ENCODE results near the gene ATF7IP2.

ATF7IP2 gene

DNA sequence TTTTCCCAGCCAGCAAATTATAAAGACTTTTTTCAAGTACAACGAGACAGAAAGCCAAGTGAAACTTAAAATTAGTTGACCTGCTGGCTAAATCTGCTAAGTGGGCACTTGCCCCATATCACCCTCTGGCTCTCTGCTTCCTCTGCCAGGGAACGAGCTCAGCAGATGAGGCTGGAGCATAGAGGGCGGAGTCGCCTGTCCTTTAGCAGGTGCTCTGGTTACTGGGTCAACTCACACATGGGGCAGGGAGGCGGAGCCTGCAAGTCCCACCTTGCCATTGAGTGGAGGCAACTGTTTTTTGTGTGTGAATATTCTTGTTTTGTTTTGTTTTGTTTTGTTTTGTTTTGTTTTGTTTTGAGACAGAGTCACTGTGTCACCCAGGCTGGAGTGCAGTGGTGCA lies 132.0 kb downstream of the ATF7IP2 start:
- no peak for DNase-seq

DNA sequence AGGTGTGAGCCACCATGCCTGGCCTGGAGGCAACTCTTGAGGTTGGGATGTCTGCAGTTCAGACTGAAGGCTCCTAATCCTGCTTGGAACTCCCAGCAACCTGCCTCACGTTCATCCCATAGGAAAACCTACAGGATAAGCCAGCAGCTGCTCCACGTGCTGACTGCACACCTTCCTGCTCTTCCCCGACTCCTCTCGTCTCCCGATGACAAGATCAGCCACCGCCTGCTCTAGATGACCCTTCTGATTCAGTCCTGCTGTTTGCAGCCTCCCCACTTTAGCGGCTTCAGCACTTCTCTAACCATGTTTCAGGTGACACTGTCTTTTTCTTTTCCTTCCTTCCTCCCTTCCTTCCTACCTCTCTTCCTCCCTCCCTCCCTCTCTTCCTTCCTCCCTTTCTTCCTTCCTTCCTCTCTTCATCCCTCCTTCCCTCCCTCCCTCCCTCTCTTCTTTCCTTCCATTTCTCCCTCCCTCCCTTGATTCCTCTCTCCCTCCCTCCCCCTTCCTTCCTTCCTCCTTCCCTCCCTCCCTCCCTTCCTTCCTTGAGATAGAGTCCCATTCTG lies 132.7 kb downstream of the ATF7IP2 start:
- DNase-seq, result no peak

DNA sequence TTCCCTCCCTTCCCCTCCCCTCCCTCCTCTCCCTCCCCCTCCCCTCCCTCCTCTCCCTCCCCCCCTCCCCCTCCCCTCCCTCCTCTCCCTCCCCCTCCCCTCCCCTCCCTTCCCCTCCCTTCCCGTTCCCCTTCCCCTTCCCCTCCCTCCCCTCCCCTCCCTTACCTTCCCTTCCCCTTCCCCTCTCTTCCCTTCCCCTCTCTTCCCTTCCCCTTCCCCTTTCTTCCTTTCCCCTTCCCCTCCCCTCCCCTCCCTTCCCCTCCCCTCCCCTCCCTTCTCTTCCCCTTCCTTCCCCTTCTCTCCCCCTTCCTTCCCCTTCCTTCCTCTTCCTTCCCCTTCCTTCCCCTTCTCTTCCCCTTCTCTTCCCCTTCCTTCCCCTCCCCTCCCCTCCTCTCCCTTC lies 133.4 kb downstream of the ATF7IP2 start:
- no peak for DNase-seq

DNA sequence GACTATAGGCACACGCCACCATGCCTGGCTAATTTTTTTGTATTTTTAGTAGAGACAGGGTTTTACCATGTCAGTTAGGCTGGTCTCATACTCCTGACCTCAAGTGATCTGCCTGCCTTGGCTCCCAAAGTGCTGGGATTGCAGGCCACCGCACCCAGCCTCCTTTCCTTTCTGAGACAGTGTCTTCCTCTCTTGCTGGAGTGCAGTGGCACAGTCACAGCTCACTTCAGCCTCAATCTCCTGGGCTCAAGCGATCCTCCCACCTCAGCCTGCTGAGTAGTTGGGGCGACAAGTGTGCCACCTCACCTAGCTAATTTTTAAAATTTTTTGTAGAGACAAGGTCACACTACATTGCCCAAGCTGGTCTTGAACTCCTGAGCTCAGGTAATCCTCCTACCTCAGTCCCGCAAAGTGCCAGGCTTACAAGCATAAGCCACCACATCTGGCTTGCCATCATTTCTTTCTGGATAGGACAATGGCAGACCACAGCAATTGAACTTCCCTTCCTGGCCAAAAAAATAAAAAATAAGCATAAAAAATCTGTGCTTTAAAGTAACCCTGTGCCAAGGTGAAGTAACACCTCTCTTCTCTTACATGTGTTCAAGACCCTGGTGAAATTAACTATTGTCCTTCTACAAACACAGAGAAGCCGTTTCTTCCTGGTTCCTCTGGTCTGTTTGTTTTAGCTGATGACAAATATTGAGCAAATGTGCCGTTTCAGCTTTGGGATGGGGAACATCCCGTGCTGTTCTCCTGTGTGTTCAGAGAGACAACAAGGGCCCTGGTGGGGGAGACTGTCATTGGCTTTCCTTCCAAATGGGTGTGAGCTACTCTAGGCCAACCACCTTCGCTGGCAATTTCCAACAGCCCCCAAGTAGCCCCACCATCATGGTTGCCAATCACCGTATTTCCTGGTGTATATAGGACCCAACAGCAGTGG lies 134.3 kb downstream of the ATF7IP2 start:
- DNase-seq, result no peak

DNA sequence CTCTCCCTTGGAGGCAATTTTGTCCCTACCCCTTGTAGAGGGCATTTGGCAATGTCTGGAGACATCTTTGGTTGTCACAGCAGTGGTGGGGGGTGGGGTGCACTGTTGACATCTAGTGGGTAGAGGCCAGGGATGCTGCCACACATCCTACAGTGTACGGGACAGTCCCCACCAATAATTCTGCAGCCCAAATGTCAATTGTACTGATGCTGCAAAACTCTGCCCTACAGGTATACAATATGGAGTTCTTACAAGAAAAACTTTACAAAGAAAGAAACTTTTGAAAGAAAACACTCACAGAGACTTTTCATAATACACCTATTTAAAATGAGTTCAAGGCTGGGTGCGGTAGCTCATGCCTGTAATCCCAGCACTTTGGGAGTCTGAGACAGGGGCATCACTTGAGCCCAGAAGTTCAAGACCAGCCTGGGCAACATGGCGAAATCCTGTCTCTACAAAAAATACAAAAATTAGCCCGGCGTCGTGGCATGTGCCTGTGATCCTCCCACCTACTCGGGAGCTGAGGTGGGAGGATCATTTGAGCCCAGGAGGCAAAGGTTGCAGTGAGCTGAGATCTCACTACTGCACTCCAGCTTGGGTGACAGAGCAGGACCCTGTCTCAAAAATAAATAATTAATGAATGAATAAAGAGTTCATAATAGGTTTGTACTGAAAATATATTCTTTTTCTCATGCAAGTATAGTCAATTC lies 135.2 kb downstream of the ATF7IP2 start:
- DNase-seq, result no peak

DNA sequence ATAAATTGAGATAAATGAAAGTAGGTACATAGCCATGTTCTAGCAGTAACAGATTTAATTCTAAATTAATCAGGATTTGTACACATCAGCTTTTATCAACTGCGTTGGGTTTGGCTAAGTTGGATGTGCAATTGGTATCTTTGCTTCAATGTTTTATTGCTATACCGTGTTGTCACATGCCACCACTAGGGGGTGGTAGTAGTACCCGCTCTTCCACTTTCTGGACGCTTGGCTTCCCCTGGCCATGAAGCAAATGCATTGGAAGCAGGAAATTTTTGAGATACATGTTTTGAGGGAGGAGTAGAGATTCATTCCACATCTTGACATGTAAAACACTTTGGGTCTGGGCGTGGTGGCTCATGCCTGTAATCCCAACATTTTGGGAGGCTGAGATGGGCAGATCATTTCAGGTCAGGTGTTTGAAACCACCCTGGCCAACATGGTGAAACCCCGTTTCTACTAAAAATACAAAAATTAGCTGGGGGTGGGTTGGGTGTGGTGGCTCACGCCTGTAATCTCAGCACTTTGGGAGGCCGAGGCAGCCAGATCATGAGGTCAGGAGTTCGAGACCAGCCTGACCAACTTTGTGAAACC lies 135.9 kb downstream of the ATF7IP2 start:
- peak; percentile 66 to 88 (median 79) for DNase-seq

DNA sequence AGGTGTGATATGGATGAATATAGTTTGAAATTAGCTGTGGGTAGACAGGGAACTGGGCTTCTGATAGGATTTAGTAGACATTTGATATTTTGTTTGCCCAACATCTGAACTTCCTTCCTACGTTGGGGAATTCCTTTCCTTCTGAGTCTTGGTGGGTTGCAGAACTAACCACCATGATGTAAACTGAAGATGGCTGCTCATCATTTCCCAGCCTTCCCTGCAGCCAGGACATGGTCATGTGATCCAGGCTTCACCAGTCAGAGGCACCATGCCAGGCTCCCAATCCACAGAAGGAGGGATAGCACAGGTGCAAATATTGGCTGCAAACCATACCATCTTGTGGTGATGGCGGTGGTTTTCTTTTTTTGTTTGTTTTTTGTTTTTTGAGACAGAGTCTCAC lies 137.1 kb downstream of the ATF7IP2 start:
- DNase-seq, result peak; percentile 37 to 63 (median 55)

DNA sequence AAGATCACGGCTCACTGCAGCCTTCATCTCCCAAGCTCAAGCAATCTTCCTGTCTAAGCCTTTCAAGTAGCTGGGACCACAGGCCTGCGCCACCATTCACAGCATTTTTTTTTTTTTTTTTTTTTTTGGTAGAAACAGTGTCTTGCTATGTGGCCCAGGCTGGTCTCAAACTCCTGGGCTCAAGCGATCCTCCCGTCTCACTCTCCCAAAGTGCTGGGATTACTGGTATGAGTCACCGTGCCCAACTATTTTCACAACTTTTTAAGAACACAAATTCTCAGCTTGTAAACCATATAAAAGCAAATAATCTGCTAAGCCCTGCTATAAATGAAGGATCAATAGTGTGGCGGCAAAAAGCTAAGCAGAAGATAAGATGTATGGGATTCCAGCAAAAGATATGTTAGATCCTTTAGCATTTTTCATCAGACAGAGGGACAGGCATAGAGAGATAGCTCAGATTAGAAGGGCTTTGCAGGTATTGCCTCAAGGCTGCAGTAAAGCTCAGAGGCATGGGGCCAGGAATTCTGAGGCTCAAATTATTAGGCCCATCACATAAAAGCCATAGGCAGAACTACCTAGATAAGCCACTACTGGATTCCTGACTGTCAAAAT lies 139.5 kb downstream of the ATF7IP2 start:
- DNase-seq, result no peak

DNA sequence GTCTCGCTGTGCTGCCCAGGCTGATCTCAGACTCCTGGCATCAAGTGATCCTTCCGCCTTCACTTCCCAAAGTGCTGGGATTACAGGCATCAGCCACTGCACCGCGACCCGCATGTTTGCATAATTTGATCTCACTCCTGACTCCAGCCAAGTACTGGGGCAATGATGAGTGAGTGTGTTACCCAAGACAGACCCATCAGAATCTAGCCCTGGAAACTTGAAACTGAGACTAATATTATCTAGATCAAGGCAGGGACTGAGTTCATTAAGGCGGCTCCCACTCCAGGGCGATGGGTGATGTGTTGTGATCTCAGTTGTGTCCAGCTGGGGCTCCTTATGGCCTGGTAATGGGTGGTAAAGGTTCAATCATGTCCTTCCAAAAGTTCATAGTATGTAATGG lies 141.1 kb downstream of the ATF7IP2 start:
- no peak for DNase-seq

DNA sequence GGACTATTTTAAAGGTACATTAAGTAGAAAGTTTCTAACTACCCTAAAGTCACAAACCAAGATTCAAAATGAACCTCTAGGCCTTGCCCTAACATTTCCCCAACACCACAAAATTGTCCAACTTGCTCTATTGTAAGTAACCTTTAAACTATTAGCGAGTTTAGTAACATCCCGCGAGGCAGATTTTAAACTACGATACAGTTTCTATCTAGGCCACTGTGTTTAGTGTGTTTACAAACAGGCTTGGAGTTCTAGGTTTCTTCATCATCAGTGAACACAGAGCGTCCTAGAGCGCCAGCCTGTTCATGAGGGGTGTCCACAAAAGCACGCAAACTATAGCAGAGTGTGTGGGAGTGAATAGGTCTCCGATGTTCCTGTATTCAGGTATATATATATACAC lies 142.8 kb downstream of the ATF7IP2 start:
- DNase-seq, result no peak

DNA sequence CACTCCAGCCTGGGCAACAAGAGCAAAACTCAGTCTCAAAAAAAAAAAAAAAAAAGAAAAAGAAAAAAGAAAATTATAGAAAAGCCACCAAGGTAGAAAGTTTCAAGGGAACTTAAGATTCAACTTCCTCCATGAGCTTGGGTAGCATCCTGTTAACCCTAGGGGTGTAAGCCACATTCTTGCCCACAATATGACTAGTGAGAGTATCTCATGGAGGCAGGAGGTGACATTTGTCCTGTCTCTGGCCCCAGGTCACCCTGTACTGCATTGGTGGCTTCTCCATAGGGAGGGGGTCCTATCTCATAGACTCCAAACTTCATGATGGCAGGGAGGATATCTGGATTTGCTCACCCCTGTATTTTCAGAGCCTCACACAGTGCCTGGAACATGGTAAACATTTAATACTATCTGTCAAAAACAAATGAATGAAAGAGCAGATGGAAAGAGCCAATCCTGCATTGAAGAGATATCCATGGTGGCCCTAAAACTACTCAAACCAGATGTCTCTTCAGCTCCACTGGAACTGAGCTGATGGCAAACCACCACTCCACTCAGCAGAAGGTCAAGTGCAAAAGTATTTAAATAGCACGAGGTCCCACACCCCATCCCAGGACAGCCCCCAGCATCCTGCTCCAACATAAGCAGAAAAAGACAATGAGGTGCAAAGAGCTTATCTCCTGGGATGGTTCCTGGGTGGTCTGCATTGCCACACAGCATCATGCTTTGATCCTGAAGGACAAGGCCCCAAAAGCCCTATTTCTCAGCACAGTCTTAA lies 144.2 kb downstream of the ATF7IP2 start:
- no peak for DNase-seq

DNA sequence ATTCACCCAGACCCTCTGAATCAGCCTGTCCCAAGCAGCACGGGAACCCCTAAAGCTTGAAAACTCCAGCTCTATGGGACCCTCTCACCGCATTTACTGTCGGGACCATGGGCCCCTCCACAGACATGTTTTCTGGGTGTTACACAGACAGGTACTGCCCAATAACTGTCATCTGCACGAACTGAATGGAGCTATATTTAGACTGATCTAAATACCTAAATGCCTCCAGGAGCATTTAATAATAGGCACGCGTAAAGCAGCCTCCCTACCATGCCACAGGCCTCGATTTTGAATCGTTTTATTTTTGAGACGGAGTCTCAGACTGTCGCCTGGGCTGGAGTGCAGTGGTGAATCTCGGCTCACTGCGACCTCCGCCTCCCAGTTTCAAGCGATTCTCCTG lies 144.8 kb downstream of the ATF7IP2 start:
- no peak for DNase-seq

DNA sequence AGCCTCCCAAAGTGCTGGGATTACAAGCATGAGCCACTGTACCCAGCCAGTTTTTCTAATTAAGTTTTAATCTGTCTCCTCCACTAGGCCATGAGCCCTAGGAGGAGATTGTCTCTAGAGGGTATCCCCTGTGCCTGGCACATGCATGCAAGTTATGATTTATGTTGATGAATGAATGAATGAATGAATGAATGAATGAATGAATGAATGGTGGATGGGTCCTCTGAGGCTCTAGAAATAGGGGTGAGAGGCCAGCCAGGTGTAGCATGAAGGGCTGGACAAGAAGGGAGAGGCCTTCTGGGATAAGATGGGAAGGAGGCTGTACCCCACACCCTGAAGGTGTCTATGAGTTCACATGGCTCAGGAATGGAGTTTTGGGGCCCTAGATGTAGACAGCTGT lies 145.7 kb downstream of the ATF7IP2 start:
- no peak for DNase-seq
